ENCODE measurements around the gene ADAM11.

ADAM11 gene

DNA sequence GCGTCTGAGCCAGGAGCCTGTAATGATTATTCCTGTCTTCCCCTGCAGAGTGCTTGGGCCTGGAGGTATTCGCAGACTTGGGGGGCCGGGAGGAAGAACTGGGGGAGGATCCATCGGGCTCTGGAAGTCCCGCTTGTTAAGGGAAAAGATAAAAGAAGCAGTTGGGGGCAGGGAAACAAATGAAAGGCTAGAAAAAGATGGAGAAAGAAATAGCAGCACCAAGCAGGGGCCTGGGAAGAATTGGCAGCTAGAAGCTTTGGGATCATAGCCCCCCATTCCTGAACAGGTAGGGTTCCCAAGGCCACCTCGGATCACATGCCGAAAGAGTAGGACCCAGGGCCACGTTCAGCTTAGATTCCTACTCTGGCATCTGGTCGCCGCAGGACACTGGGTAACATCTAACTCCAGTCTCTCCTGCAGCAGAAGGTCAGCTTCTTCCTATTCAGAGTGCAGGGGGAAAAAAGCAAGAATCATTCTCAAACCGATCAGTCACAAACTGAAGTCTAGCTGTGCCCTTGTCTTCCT lies 23.6 kb downstream of the ADAM11 start:
- POLR2A ChIA-PET = interaction anchor here (0.6 to 1.6 kb wide), 3 partner anchors 12 to 394 kb away, joined by 3 to 4 read pairs (median 3); no protein-coding TSS in a partner anchor
- H3K4me1 ChIP-seq (ENCODE audit: control insufficient read depth, insufficient read depth, low read length) = no peaks in the 10 kb centered on the region
- H3K27ac ChIP-seq (ENCODE audit: extremely low read depth, low read depth, low read length) = no peak overlapping the region
- H3K4me3 ChIP-seq (ENCODE audit: low read depth, low read length) = no peak overlapping the region
- TF ChIP-seq ZXDB (tag by site-specific recombination; IDR thresholded peaks at IDR 0.05) (no peak), GLIS1 (tag by site-specific recombination; IDR thresholded peaks at IDR 0.05) (peak; percentile 38)
- CTCF ChIA-PET = interaction anchor here (1.1 to 18.2 kb wide), 5 partner anchors 14 to 240 kb away, joined by 3 to 461 read pairs (median 4); no protein-coding TSS in a partner anchor
- H3K36me3 ChIP-seq (ENCODE audit: control insufficient read depth in 2 of 2, insufficient read depth in 1 of 2, low read length in 2 of 2) = peaks cover 0 to 8% of the 10 kb centered on the region in 2 experiments; a peak in 1 of 3 replicates
- H3K9me3 ChIP-seq (ENCODE audit: control insufficient read depth, insufficient read depth, low read depth, low read length) = no peaks in the 10 kb centered on the region

DNA sequence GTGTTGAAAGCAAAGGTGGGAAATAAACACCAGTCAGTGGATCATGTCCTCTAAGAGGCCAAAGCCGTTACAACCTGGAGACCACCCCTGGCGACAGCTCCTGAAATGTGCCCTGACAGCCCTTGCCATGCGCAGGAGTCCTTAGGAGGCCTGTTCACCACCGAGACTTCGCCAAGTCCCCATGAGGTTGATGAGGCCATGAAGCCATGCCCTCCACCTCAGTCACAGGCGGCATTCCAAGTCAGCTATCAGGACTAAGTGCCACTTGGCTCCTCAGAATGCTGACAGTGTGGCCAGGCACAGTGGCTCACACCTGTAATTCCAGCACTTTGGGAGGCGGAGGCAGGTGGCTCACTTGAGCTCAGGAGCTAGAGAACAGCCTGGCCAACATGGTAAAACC lies 27.1 kb downstream of the ADAM11 start:
- Histone ChIP-seq H3K4me1 (ENCODE audit: control insufficient read depth, insufficient read depth, low read length) (no peaks in the 10 kb centered on the region), H3K36me3 (ENCODE audit: control insufficient read depth in 2 of 2, insufficient read depth in 1 of 2, low read length in 2 of 2) (no peaks in the 10 kb centered on the region), H3K4me3 (ENCODE audit: low read depth, low read length) (no peak overlapping the region), H3K27ac (ENCODE audit: extremely low read depth, low read depth, low read length) (no peak overlapping the region), H3K9me3 (ENCODE audit: control insufficient read depth, insufficient read depth, low read depth, low read length) (no peaks in the 10 kb centered on the region)
- TF ChIP-seq ZNF292 (tag by site-specific recombination; IDR thresholded peaks at IDR 0.05; ENCODE audit: borderline replicate concordance, low read depth) (no peak), ZNF792 (tag by site-specific recombination; IDR thresholded peaks at IDR 0.05) (no peak), ZNF211 (tag by site-specific recombination; IDR thresholded peaks at IDR 0.05; ENCODE audit: low read depth) (no peak), ZNF366 (tag by site-specific recombination; conservative IDR thresholded peaks at IDR 0.05) (no peak), ZNF837 (tag by site-specific recombination; IDR thresholded peaks at IDR 0.05) (no peak), ZNF146 (tag by site-specific recombination; IDR thresholded peaks at IDR 0.05) (no peak), ZNF548 (tag by site-specific recombination; IDR thresholded peaks at IDR 0.05) (no peak), ZNF133 (tag by site-specific recombination; IDR thresholded peaks at IDR 0.05) (no peak), ZXDB (tag by site-specific recombination; IDR thresholded peaks at IDR 0.05) (no peak), SCRT1 (tag by site-specific recombination; IDR thresholded peaks at IDR 0.05; ENCODE audit: borderline replicate concordance) (no peak), GLIS2 (tag by site-specific recombination; IDR thresholded peaks at IDR 0.05) (no peak), GFI1B (tag by site-specific recombination; IDR thresholded peaks at IDR 0.05) (no peak), ZNF24 (tag by site-specific recombination; IDR thresholded peaks at IDR 0.05) (no peak)
- TF ChIP-seq, protein P1, sequence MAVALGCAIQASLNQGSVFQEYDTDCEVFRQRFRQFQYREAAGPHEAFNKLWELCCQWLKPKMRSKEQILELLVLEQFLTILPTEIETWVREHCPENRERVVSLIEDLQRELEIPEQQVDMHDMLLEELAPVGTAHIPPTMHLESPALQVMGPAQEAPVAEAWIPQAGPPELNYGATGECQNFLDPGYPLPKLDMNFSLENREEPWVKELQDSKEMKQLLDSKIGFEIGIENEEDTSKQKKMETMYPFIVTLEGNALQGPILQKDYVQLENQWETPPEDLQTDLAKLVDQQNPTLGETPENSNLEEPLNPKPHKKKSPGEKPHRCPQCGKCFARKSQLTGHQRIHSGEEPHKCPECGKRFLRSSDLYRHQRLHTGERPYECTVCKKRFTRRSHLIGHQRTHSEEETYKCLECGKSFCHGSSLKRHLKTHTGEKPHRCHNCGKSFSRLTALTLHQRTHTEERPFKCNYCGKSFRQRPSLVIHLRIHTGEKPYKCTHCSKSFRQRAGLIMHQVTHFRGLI (tag by site-specific recombination; IDR thresholded peaks at IDR 0.05) = no peak
- TF ChIP-seq, protein P2, sequence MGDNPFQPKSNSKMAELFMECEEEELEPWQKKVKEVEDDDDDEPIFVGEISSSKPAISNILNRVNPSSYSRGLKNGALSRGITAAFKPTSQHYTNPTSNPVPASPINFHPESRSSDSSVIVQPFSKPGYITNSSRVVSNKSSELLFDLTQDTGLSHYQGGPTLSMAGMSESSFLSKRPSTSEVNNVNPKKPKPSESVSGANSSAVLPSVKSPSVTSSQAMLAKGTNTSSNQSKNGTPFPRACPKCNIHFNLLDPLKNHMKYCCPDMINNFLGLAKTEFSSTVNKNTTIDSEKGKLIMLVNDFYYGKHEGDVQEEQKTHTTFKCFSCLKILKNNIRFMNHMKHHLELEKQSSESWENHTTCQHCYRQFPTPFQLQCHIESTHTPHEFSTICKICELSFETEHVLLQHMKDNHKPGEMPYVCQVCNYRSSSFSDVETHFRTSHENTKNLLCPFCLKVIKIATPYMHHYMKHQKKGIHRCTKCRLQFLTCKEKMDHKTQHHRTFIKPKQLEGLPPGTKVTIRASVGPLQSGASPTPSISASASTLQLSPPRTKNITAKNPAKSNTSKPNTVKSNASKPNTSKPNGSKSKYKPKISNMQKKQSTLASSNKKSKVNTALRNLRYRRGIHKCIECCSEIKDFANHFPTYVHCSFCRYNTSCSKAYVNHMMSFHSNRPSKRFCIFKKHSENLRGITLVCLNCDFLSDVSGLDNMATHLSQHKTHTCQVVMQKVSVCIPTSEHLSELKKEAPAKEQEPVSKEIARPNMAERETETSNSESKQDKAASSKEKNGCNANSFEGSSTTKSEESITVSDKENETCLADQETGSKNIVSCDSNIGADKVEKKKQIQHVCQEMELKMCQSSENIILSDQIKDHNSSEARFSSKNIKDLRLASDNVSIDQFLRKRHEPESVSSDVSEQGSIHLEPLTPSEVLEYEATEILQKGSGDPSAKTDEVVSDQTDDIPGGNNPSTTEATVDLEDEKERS (tag by site-specific recombination; IDR thresholded peaks at IDR 0.05) = no peak
- TF ChIP-seq, protein P3, sequence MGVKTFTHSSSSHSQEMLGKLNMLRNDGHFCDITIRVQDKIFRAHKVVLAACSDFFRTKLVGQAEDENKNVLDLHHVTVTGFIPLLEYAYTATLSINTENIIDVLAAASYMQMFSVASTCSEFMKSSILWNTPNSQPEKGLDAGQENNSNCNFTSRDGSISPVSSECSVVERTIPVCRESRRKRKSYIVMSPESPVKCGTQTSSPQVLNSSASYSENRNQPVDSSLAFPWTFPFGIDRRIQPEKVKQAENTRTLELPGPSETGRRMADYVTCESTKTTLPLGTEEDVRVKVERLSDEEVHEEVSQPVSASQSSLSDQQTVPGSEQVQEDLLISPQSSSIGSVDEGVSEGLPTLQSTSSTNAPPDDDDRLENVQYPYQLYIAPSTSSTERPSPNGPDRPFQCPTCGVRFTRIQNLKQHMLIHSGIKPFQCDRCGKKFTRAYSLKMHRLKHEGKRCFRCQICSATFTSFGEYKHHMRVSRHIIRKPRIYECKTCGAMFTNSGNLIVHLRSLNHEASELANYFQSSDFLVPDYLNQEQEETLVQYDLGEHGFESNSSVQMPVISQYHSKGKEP (tag by site-specific recombination; IDR thresholded peaks at IDR 0.05) = no peak
- TF ChIP-seq, protein P4, sequence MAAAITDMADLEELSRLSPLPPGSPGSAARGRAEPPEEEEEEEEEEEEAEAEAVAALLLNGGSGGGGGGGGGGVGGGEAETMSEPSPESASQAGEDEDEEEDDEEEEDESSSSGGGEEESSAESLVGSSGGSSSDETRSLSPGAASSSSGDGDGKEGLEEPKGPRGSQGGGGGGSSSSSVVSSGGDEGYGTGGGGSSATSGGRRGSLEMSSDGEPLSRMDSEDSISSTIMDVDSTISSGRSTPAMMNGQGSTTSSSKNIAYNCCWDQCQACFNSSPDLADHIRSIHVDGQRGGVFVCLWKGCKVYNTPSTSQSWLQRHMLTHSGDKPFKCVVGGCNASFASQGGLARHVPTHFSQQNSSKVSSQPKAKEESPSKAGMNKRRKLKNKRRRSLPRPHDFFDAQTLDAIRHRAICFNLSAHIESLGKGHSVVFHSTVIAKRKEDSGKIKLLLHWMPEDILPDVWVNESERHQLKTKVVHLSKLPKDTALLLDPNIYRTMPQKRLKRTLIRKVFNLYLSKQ (tag by site-specific recombination; IDR thresholded peaks at IDR 0.05; ENCODE audit: borderline replicate concordance) = no peak
- POLR2A ChIA-PET = no interaction called here
- CTCF ChIA-PET = interaction anchor here (0.6 to 18.2 kb wide), 5 partner anchors 15 to 506 kb away, joined by 3 to 461 read pairs (median 4); no protein-coding TSS in a partner anchor
